ENCODE measurements around the gene KLF8. TPM values are rescaled to one million over a fixed set of nuclear protein-coding genes. Genes with fewer than 3 reads are reported as not detected.

Gene KLF8
- total and polyA plus RNA-seq, 12 donors = 0.91 to 5.9 (median 2.4) TPM

- Histone ChIP-seq H3K4me1 (peaks cover 0 to 4% (median 0%) of the 10 kb centered on the region in 9 donors), H3K4me3 (no peak overlapping the region), H3K36me3 (peaks cover 0 to 8% (median 0%) of the 10 kb centered on the region in 9 donors), H3K27me3 (peaks cover 0 to 11% (median 0%) of the 10 kb centered on the region in 7 donors), H3K9me3 (no peaks in the 10 kb centered on the region), H3K27ac (no peak overlapping the region)
- intact Hi-C loops (cut with DNase I) = loop anchor here in 3 of 10 donors (2.0 to 10.0 kb wide), 3 partner anchors 30 to 1114 kb away; no protein-coding TSS in a partner anchor
- ATAC-seq (peak in 5 of 8 donors; percentile 38 to 58 (median 49)), DNase-seq (peak; percentile 26 to 45)
- WGBS, 2 donors = 6 to 11% methylated on average over 5 of the region's 5 CpGs
- TF ChIP-seq CTCF (IDR thresholded peaks at IDR 0.05) = peak; percentile 28 to 71 (median 65)
Measured at GRCh38 chrX:56248492-56248891, 16.3 kb downstream of the KLF8 start.

- ATAC-seq = no peak
- intact Hi-C loops (cut with DNase I) = no loop called here
- WGBS, 2 donors = 96% methylated on average over 10 of the region's 10 CpGs
Measured at GRCh38 chrX:56253832-56254703, 21.9 kb downstream of the KLF8 start.

GRCh38 chrX:56268888-56269287, 36.7 kb downstream of the KLF8 start:
- no peak for DNase-seq
- 59 to 67% methylated on average over 1 of the region's 1 CpG for WGBS, 2 donors
- Histone ChIP-seq H3K27ac (no peak overlapping the region), H3K9me3 (no peaks in the 10 kb centered on the region), H3K4me1 (no peaks in the 10 kb centered on the region), H3K4me3 (no peak overlapping the region), H3K36me3 (peaks cover 0 to 54% (median 0%) of the 10 kb centered on the region in 9 donors), H3K27me3 (peaks cover 0 to 17% (median 0%) of the 10 kb centered on the region in 7 donors)
- no peak for TF ChIP-seq CTCF (IDR thresholded peaks at IDR 0.05)
- intact Hi-C loops (cut with DNase I) = no loop called here
- no peak for ATAC-seq

More at GRCh38 chrX:56253832-56254703, 21.9 kb downstream of the KLF8 start:
- H3K4me1 ChIP-seq = no peaks in the 10 kb centered on the region
- peaks cover 0 to 18% (median 0%) of the 10 kb centered on the region in 9 donors for H3K36me3 ChIP-seq
- no peak for DNase-seq
- H3K4me3 ChIP-seq = no peak overlapping the region
- H3K27me3 ChIP-seq = peaks cover 0 to 5% (median 0%) of the 10 kb centered on the region in 7 donors
- no peak overlapping the region for H3K27ac ChIP-seq
- H3K9me3 ChIP-seq = no peaks in the 10 kb centered on the region
- TF ChIP-seq CTCF (IDR thresholded peaks at IDR 0.05) = no peak

- no peak overlapping the region for H3K4me3 ChIP-seq
- 79 to 96% methylated on average over 1 of the region's 1 CpG for whole genome bisulfite sequencing, 2 donors
- no peak overlapping the region for H3K27ac ChIP-seq
- H3K36me3 ChIP-seq = peaks cover 0 to 10% (median 0%) of the 10 kb centered on the region in 9 donors
- DNase-seq (no peak), ATAC-seq (no peak)
- TF ChIP-seq CTCF (IDR thresholded peaks at IDR 0.05) = no peak
- H3K9me3 ChIP-seq = no peaks in the 10 kb centered on the region
- intact Hi-C loops (cut with DNase I) = no loop called here
- no peaks in the 10 kb centered on the region for H3K4me1 ChIP-seq
- peaks cover 0 to 34% (median 0%) of the 10 kb centered on the region in 7 donors for H3K27me3 ChIP-seq
Measured at GRCh38 chrX:56278692-56279091, 46.5 kb downstream of the KLF8 start.
